GM12878 (cell line): ENCODE results near the gene CLASP1.

Experiments
- BHLHE40 ChIP-seq, 2 experiments: fragments of 450-650 bp in 1 of 2; IDR thresholded peaks; 2 replicates each; pipeline ENCODE4 v1.6.1; 2011 to 2017; ENCODE audit warnings: low read depth in 2 of 2, borderline replicate concordance in 1 of 2, improper control_type of control experiment in 1 of 2, low read length in 1 of 2, mild to moderate bottlenecking in 1 of 2
- CTCF ChIP-seq, 3 experiments: IDR thresholded peaks in 2 of 3; conservative IDR thresholded peaks in 1 of 3; 2 replicates each; pipeline ENCODE4 v1.5.1; 2011; ENCODE audit warnings: low read depth in 3 of 3, low read length in 3 of 3, mild to moderate bottlenecking in 3 of 3, control low read depth in 2 of 3, moderate library complexity in 2 of 3, inconsistent platforms in 1 of 3, mixed read lengths in 1 of 3; ENCODE audit not compliant: control insufficient read depth in 2 of 3, insufficient read depth in 1 of 3; ENCODE audit errors: extremely low read depth in 1 of 3
- GABPA ChIP-seq: IDR thresholded peaks from 2 replicates; pipeline ENCODE4 v1.6.1; 2014; ENCODE audit warnings: antibody characterized with exemption, low read depth, mild to moderate bottlenecking, inconsistent platforms
- RCOR1 ChIP-seq: conservative IDR thresholded peaks from 2 replicates; pipeline ENCODE4 v1.6.1; 2012; ENCODE audit warnings: low read depth, low read length, improper control_type of control experiment
- TAF1 ChIP-seq: IDR thresholded peaks from 2 replicates; pipeline ENCODE4 v1.6.1; 2011; ENCODE audit warnings: mild to moderate bottlenecking, low read depth, low read length, borderline replicate concordance

- no peak for TF ChIP-seq RCOR1
- no peak for TF ChIP-seq GABPA
- TF ChIP-seq BHLHE40 (IDR thresholded peaks at IDR 0.05; ENCODE audit: borderline replicate concordance in 1 of 2, low read depth in 2 of 2, low read length in 1 of 2): no peak
- no peak for TF ChIP-seq TAF1
- no peak for TF ChIP-seq CTCF (IDR thresholded peaks at IDR 0.05 in 2 of 3, conservative IDR thresholded peaks at IDR 0.05 in 1 of 3; ENCODE audit: control insufficient read depth in 2 of 3, extremely low read depth in 1 of 3, insufficient read depth in 1 of 3, low read depth in 3 of 3, low read length in 3 of 3)
These were observed 312.6 kb downstream of the CLASP1 start for GRCh38 chr2:121336528-121337294.
